ENCODE results near the gene CFAP73. TPM values are rescaled to one million over a fixed set of nuclear protein-coding genes. Genes with fewer than 3 reads are reported as not detected.

The CFAP73 gene
- total RNA-seq, 1 experiment from 2014 or later = not detected

DNA sequence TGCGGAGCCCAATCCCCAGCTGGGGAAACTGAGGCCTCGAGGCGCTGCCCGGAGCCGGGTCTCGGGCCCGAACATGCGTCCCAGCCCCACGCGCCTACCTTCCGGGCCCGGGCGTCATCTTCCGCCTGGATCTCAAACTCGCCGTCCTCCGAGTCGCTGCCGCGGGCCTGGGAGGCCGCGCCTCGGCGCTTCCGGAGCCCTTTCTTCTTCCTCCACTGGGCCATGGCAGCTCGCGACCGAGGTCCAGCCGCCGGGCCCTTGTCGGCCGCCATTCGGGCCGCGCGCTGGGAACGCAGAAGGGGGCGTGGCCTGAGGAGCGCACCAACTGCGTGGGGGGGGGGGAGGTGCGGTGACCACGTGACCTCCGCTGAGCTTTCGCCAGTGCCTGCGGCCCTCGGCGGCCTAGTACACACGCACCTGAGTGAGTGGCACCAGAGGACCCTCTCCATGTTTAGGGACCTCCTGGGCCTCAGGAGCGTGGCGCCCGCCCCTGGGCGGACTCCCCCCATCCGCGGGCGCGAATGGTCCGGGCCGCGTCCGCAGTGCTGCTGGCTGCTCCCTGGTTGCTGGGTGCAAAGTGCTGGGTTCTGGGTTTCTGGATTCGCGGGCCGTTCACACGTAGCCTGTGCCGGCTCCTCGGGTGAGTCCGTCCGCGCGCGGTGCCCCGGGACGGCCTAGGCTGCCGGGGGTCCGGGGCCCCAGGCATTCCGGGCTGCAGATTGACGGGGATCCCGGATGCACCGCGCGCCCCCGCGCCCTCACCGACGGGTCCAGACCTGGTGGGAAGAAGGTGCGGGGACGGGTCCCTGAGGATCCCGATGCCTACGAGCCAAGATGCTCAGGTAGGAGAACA, 35.9 kb downstream of the CFAP73 start, which contains the start of the genes DDX54 and RITA1:
DDX54 (minus strand) TSS at position 299 of the 853 bp plus-strand sequence; CDS start at position 272, 27 bp downstream.
RITA1 (plus strand) TSS at position 542 of the 853 bp plus-strand sequence. CDS start 1,026 bp downstream, outside the sequence.
- intact Hi-C loops (cut with micrococcal nuclease) = no loop called here
- peak; percentile 77 for DNase-seq (ENCODE audit: unreplicated experiment)
- Mint-ChIP-seq H3K27me3 (ENCODE audit: insufficient read depth, unreplicated experiment) (no peaks in the 10 kb centered on the region), H3K4me3 (ENCODE audit: unreplicated experiment) (peak within 1 kb of the TSS; percentile 91), H3K4me1 (ENCODE audit: insufficient read depth, unreplicated experiment) (peaks cover 15% of the 10 kb centered on the region), H3K36me3 (ENCODE audit: insufficient read depth, unreplicated experiment) (peaks cover 39% of the 10 kb centered on the region), H3K9me3 (ENCODE audit: unreplicated experiment) (no peaks in the 10 kb centered on the region), H3K27ac (ENCODE audit: low read depth, unreplicated experiment) (peak within 1 kb of the TSS; percentile 94)
- TF ChIP-seq, protein P1, sequence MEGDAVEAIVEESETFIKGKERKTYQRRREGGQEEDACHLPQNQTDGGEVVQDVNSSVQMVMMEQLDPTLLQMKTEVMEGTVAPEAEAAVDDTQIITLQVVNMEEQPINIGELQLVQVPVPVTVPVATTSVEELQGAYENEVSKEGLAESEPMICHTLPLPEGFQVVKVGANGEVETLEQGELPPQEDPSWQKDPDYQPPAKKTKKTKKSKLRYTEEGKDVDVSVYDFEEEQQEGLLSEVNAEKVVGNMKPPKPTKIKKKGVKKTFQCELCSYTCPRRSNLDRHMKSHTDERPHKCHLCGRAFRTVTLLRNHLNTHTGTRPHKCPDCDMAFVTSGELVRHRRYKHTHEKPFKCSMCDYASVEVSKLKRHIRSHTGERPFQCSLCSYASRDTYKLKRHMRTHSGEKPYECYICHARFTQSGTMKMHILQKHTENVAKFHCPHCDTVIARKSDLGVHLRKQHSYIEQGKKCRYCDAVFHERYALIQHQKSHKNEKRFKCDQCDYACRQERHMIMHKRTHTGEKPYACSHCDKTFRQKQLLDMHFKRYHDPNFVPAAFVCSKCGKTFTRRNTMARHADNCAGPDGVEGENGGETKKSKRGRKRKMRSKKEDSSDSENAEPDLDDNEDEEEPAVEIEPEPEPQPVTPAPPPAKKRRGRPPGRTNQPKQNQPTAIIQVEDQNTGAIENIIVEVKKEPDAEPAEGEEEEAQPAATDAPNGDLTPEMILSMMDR (IDR thresholded peaks at IDR 0.05; ENCODE audit: unreplicated experiment) = no peak
- ChIA-PET POLR2A (interaction anchor here (0.6 to 5.6 kb wide), 27 partner anchors 9 to 1057 kb away, joined by 3 to 32 read pairs (median 4); partner anchors contain the start of genes PLBD2, SDSL, SLC8B1 and TPCN1), CTCF (interaction anchor here (0.6 to 1.0 kb wide), 5 partner anchors 10 to 340 kb away, joined by 3 to 5 read pairs (median 4); no protein-coding TSS in a partner anchor)
- BruUV-seq (replicated peaks) = no TSS peak

DNA sequence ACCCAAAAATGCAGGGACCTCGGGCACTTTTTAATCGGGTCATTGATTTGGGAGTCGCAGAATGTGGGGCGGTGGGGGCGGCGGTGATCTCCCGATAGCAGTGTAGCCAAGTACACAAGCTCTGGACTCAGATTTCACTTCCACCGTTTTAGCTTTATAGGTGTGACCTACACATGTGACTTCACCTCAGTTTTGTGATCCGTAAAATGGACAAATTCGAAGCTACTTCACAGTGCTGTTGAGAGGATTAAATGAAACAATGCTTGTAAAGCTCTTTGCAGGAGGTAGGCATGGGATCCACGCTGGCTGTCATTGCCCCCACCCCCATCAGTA, 36.5 kb downstream of the CFAP73 start:
- no TSS peak for BruUV-seq (replicated peaks)
- POLR2A ChIA-PET = interaction anchor here (0.6 to 5.6 kb wide), 17 partner anchors 9 to 269 kb away, joined by 3 to 32 read pairs (median 4); partner anchors contain the start of genes SDSL, SLC8B1 and TPCN1
- CTCF ChIA-PET = interaction anchor here (0.6 to 2.0 kb wide), 6 partner anchors 9 to 341 kb away, joined by 3 to 6 read pairs (median 4); no protein-coding TSS in a partner anchor
- peak overlapping the region; percentile 91 for H3K4me3 Mint-ChIP-seq (ENCODE audit: unreplicated experiment)
- H3K36me3 Mint-ChIP-seq (ENCODE audit: insufficient read depth, unreplicated experiment) = peaks cover 42% of the 10 kb centered on the region
- DNase-seq (ENCODE audit: unreplicated experiment) = no peak
- peaks cover 15% of the 10 kb centered on the region for H3K4me1 Mint-ChIP-seq (ENCODE audit: insufficient read depth, unreplicated experiment)
- peak overlapping the region; percentile 94 for H3K27ac Mint-ChIP-seq (ENCODE audit: low read depth, unreplicated experiment)
- no peaks in the 10 kb centered on the region for H3K27me3 Mint-ChIP-seq (ENCODE audit: insufficient read depth, unreplicated experiment)
- intact Hi-C loops (cut with micrococcal nuclease) = no loop called here
- TF ChIP-seq, protein P1 (IDR thresholded peaks at IDR 0.05; ENCODE audit: unreplicated experiment) = no peak
- no peaks in the 10 kb centered on the region for H3K9me3 Mint-ChIP-seq (ENCODE audit: unreplicated experiment)

- CTCF ChIA-PET = interaction anchor here (1.0 to 2.0 kb wide), 3 partner anchors 9 to 87 kb away, joined by 3 to 6 read pairs (median 3); no protein-coding TSS in a partner anchor
- no TSS peak for BruUV-seq (replicated peaks)
- DNase-seq (ENCODE audit: unreplicated experiment) = no peak
These were observed 37.3 kb downstream of the CFAP73 start for GRCh38 chr12:113186666-113187325.

More at GRCh38 chr12:113186666-113187325, 37.3 kb downstream of the CFAP73 start:
- Mint-ChIP-seq H3K9me3 (ENCODE audit: unreplicated experiment) (no peaks in the 10 kb centered on the region), H3K27ac (ENCODE audit: low read depth, unreplicated experiment) (peak overlapping the region; percentile 94), H3K36me3 (ENCODE audit: insufficient read depth, unreplicated experiment) (peaks cover 46% of the 10 kb centered on the region), H3K4me3 (ENCODE audit: unreplicated experiment) (peak overlapping the region; percentile 91), H3K4me1 (ENCODE audit: insufficient read depth, unreplicated experiment) (peaks cover 15% of the 10 kb centered on the region), H3K27me3 (ENCODE audit: insufficient read depth, unreplicated experiment) (no peaks in the 10 kb centered on the region)
- POLR2A ChIA-PET = interaction anchor here (0.7 to 5.6 kb wide), 8 partner anchors 8 to 270 kb away, joined by 3 to 32 read pairs (median 11); partner anchors contain the start of gene TPCN1
- intact Hi-C loops (cut with micrococcal nuclease) = no loop called here
- TF ChIP-seq, protein P1 (IDR thresholded peaks at IDR 0.05; ENCODE audit: unreplicated experiment) = no peak
